ENCODE results near the gene ZNF71.

The ZNF71 gene

DNA sequence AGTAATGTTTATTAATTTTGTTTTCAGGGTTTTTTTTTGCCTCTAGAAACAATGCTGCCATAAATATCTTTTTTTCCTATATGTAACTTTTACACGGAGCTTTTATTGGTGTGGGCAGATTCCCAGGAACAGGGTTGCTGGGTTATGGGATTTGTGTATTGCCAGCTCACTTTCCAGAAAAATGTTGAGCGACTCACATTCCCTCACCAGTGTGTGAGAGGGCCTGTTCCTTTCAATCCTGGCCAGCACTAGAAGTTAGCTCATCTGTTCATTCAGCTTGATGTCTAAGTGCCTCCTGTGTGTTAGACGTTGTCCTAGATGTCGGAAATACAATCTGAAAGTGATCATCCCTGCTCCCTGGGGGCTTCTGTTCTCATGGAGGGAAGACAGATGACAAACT, 2.6 kb downstream of the ZNF71 start:
- DNase-seq (ENCODE audit: low spot score): no peak
- TF ChIP-seq CTCF (IDR thresholded peaks at IDR 0.05; ENCODE audit: extremely low read depth, insufficient read depth, missing control alignments): no peak
- in situ Hi-C loops (cut with MboI; ENCODE audit: low pct_unique_long_range_greater_than_20kb, low sequenced_read_pairs, unreplicated experiment): no loop called here

DNA sequence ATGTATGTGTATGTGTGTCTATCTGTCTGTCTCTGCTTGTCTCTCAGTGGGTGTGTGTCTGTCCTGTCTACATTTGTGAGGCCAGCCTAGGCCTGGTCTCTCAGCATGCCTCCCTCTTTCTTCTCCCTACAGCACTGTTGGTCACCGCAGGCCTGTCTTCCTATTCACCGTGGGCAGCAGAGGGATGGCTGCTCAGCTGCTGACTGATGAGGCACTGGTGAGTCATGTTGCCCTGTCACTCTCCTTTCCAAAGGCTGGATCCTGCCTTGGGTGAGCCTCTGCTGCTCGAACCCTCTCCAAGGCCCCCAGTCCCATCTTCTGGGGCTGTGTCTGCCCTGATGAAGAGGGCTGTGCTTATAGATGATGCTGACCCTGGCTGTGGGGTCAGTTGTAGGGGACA, 6.3 kb downstream of the ZNF71 start:
- in situ Hi-C loops (cut with MboI; ENCODE audit: low pct_unique_long_range_greater_than_20kb, low sequenced_read_pairs, unreplicated experiment): no loop called here
- TF ChIP-seq CTCF (IDR thresholded peaks at IDR 0.05; ENCODE audit: extremely low read depth, insufficient read depth, missing control alignments): no peak
- DNase-seq (ENCODE audit: low spot score): no peak

GRCh38 chr19:56603829-56604228, 8.7 kb downstream of the ZNF71 start:
- in situ Hi-C loops (cut with MboI; ENCODE audit: low pct_unique_long_range_greater_than_20kb, low sequenced_read_pairs, unreplicated experiment): no loop called here
- no peak for TF ChIP-seq CTCF (IDR thresholded peaks at IDR 0.05; ENCODE audit: extremely low read depth, insufficient read depth, missing control alignments)
- no peak for DNase-seq (ENCODE audit: low spot score)

DNA sequence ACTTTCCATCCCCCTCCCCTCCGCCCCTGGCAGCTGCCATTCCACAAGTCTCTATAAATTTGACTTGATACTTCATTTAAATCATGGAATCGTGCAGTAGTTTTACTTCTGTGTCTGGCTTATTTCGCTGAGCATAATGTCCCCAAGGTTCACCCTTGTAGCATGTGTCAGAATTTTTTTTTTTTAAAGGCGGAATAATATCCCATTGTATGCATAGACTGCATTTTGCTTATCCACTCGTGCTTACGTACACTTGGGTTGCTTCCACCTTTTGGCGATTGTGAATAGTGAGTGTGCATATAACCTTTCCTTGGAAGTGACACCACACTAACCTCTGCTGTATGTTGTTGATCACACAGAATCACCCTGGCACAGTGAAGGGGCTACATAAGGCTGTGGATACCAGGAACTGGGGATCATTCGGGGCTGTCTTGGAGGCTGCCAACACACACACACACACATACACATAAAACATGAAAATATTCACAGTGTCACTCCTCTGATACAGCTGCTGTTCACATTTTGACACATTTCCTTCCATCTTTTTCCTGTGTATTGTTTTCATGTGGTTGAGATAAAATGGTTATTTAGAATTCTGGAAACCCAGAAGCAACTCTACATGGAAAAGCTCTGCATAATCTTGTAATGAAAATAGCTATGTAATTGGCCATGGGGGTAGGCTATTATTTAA, 13.3 kb downstream of the ZNF71 start:
- no peak for TF ChIP-seq CTCF (IDR thresholded peaks at IDR 0.05; ENCODE audit: extremely low read depth, insufficient read depth, missing control alignments)
- in situ Hi-C loops (cut with MboI; ENCODE audit: low pct_unique_long_range_greater_than_20kb, low sequenced_read_pairs, unreplicated experiment): no loop called here
- no peak for DNase-seq (ENCODE audit: low spot score)

DNA sequence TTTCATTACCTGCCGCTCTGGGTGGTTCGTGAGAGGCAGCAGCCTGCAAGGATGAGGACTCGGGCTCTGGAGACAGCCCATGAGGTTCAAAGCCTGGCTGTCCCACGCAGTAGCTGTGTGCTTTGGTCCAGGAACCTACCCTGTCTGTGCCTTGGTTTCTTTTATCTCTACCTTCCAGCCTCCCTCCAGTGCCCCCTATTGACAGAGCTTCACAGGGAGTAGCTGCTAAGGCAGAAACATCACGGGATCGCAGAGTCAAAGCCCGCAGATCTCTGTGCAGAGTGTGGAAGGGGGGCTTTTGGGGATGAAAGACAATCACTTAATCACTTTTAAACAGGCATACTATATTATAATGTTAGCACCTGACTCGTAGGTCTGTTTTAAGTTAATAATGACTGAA, 16.2 kb downstream of the ZNF71 start:
- in situ Hi-C loops (cut with MboI; ENCODE audit: low pct_unique_long_range_greater_than_20kb, low sequenced_read_pairs, unreplicated experiment): no loop called here
- no peak for DNase-seq (ENCODE audit: low spot score)
- TF ChIP-seq CTCF (IDR thresholded peaks at IDR 0.05; ENCODE audit: extremely low read depth, insufficient read depth, missing control alignments): no peak

DNA sequence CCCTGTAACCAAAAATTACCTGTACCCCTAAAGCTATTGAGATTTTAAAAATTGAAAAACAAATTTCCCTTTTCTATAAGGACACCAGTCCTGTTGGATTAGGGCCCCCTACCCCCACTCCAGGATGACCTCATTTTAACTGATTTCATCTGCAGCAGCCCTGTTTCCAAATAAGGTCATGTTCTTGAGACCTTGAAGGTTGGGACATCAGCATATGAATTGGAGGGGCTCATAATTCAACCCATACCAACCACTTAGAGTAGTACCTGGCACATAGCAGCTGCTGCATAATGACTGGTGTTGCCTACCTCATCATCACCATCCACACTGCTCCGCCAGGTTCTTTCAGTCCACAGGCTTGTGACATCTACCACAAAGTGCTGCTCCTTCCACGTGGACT, 17.6 kb downstream of the ZNF71 start:
- in situ Hi-C loops (cut with MboI; ENCODE audit: low pct_unique_long_range_greater_than_20kb, low sequenced_read_pairs, unreplicated experiment): no loop called here
- DNase-seq (ENCODE audit: low spot score): no peak
- TF ChIP-seq CTCF (IDR thresholded peaks at IDR 0.05; ENCODE audit: extremely low read depth, insufficient read depth, missing control alignments): no peak
